Activated CD8-positive, alpha-beta T cell treated with anti-CD3 and anti-CD28 coated beads for 36 hours (primary cell): ENCODE data around the gene NFKB2. TPM values are rescaled to one million over a fixed set of nuclear protein-coding genes. Genes with fewer than 3 reads are reported as not detected.

Experiments
- ATAC-seq: fragments of 200-7000 bp; cut with Tn5 transposase; one replicate; pipeline ENCODE4 v1.10.0; 2021; ENCODE audit warnings: mild to moderate bottlenecking, moderate library complexity
- CTCF ChIA-PET: fragments of 350-600 bp; sonication (Branson Sonifier 250); formaldehyde crosslinking; loops from one replicate; lab custom pipeline; 2021; ENCODE audit warnings: antibody characterized with exemption; lab: Charles Lee
- POLR2A ChIA-PET: fragments of 350-600 bp; sonication (Branson Sonifier 250); formaldehyde crosslinking; loops from one replicate; lab custom pipeline; 2021; ENCODE audit warnings: antibody characterized with exemption; lab: Charles Lee
- DNase-seq: peaks from one replicate; pipeline ENCODE4 v3.0.0-alpha.2; 2020
- H3K27ac Mint-ChIP-seq: one replicate; pipeline ENCODE4 v1.8.0; 2021; ENCODE audit warnings: mild to moderate bottlenecking, mixed read lengths
- H3K27me3 Mint-ChIP-seq: one replicate; pipeline ENCODE4 v1.8.0; 2021; ENCODE audit warnings: mixed read lengths
- H3K36me3 Mint-ChIP-seq: one replicate; pipeline ENCODE4 v1.8.0; 2021; ENCODE audit warnings: low read depth, mixed read lengths
- H3K4me1 Mint-ChIP-seq: one replicate; pipeline ENCODE4 v1.8.0; 2021; ENCODE audit warnings: low read depth, mixed read lengths
- H3K4me3 Mint-ChIP-seq: one replicate; pipeline ENCODE4 v1.8.0; 2021; ENCODE audit warnings: mild to moderate bottlenecking, moderate library complexity, mixed read lengths
- H3K9me3 Mint-ChIP-seq: one replicate; pipeline ENCODE4 v1.8.0; 2021; ENCODE audit warnings: mixed read lengths
- CTCF ChIP-seq: fragments of 200-600 bp; IDR thresholded peaks from one replicate; pipeline ENCODE4 v1.8.0; 2022; ENCODE audit warnings: antibody characterized with exemption, mild to moderate bottlenecking
- intact Hi-C: fragments of 100-400 bp; cut with micrococcal nuclease; formaldehyde crosslinking; loops from one replicate; pipeline ENCODE4 v1.10.0; 2022
- total RNA-seq, 2 experiments: library from RNA; stranded (reverse); gene quantifications; one replicate each; pipeline ENCODE4 v1.2.3, GENCODE V29; 2021

Gene NFKB2
- total RNA-seq, 2 experiments from 2014 or later, result 251 to 253 TPM

GRCh38 chr10:102421757-102422512 lies 26.4 kb downstream of the NFKB2 start:
- CTCF ChIA-PET, result interaction anchor here (0.9 to 6.2 kb wide), 20 partner anchors 9 to 290 kb away, joined by 3 to 143 read pairs (median 6); partner anchors contain the start of genes C10orf95, CUEDC2, NFKB2 and PITX3
- H3K4me3 Mint-ChIP-seq, result peak overlapping the region; percentile 87
- TF ChIP-seq CTCF, result no peak

GRCh38 chr10:102422545-102423129 lies 27.1 kb downstream of the NFKB2 start:
- peaks cover 6% of the 10 kb centered on the region for H3K27me3 Mint-ChIP-seq
- intact Hi-C loops, result no loop called here
- ATAC-seq, result peak; percentile 14
- H3K9me3 Mint-ChIP-seq, result no peaks in the 10 kb centered on the region
- ChIA-PET CTCF (interaction anchor here (0.9 to 6.2 kb wide), 21 partner anchors 9 to 291 kb away, joined by 3 to 143 read pairs (median 5); partner anchors contain the start of genes C10orf95, CUEDC2, NFKB2 and PITX3), POLR2A (interaction anchor here (0.7 to 7.3 kb wide), 10 partner anchors 9 to 53 kb away, joined by 3 to 73 read pairs (median 39); partner anchors contain the start of genes C10orf95, CUEDC2 and NFKB2)
- TF ChIP-seq CTCF, result peak; percentile 75
- peaks cover 8% of the 10 kb centered on the region for H3K36me3 Mint-ChIP-seq
- H3K4me3 Mint-ChIP-seq, result peak overlapping the region; percentile 87
- DNase-seq, result peak; percentile 68
- peak overlapping the region; percentile 50 for H3K27ac Mint-ChIP-seq
- peaks cover 43% of the 10 kb centered on the region for H3K4me1 Mint-ChIP-seq

More at GRCh38 chr10:102421757-102422512, 26.4 kb downstream of the NFKB2 start:
- Mint-ChIP-seq H3K4me1 (peaks cover 36% of the 10 kb centered on the region), H3K9me3 (no peaks in the 10 kb centered on the region), H3K36me3 (peaks cover 8% of the 10 kb centered on the region), H3K27me3 (peaks cover 12% of the 10 kb centered on the region), H3K27ac (peak overlapping the region; percentile 50)
- POLR2A ChIA-PET, result interaction anchor here (0.6 to 7.3 kb wide), 12 partner anchors 10 to 306 kb away, joined by 3 to 73 read pairs (median 36); partner anchors contain the start of genes C10orf95, CUEDC2 and NFKB2
- DNase-seq (peak; percentile 51), ATAC-seq (no peak)
- intact Hi-C loops, result no loop called here

- TF ChIP-seq CTCF, result no peak
- intact Hi-C loops, result no loop called here
- H3K36me3 Mint-ChIP-seq, result peaks cover 8% of the 10 kb centered on the region
- peaks cover 45% of the 10 kb centered on the region for H3K4me1 Mint-ChIP-seq
- H3K4me3 Mint-ChIP-seq, result peak overlapping the region; percentile 31
- ATAC-seq (no peak), DNase-seq (no peak)
- H3K27ac Mint-ChIP-seq, result no peak overlapping the region
- ChIA-PET POLR2A (interaction anchor here (0.6 to 7.3 kb wide), 9 partner anchors 8 to 178 kb away, joined by 3 to 73 read pairs (median 41); partner anchors contain the start of genes C10orf95, CUEDC2, GBF1 and NFKB2), CTCF (interaction anchor here (1.0 to 6.2 kb wide), 16 partner anchors 10 to 291 kb away, joined by 4 to 143 read pairs (median 6); partner anchors contain the start of genes C10orf95, NFKB2 and PITX3)
- no peaks in the 10 kb centered on the region for H3K27me3 Mint-ChIP-seq
- no peaks in the 10 kb centered on the region for H3K9me3 Mint-ChIP-seq
These were observed 28.0 kb downstream of the NFKB2 start for GRCh38 chr10:102423372-102423968.

- Mint-ChIP-seq H3K4me3 (no peak overlapping the region), H3K9me3 (no peaks in the 10 kb centered on the region), H3K27ac (no peak overlapping the region), H3K27me3 (no peaks in the 10 kb centered on the region), H3K4me1 (peaks cover 41% of the 10 kb centered on the region), H3K36me3 (peaks cover 8% of the 10 kb centered on the region)
- ChIA-PET CTCF (interaction anchor here (1.2 to 6.2 kb wide), 7 partner anchors 14 to 193 kb away, joined by 5 to 143 read pairs (median 16); partner anchors contain the start of genes C10orf95 and NFKB2), POLR2A (interaction anchor here (1.1 to 7.3 kb wide), 6 partner anchors 7 to 179 kb away, joined by 3 to 73 read pairs (median 46); partner anchors contain the start of genes C10orf95, CUEDC2 and GBF1)
- TF ChIP-seq CTCF, result no peak
- intact Hi-C loops, result no loop called here
- ATAC-seq (no peak), DNase-seq (no peak)
These were observed 28.6 kb downstream of the NFKB2 start for GRCh38 chr10:102424145-102424544.
